ENCODE data around the gene AFDN.

DNA sequence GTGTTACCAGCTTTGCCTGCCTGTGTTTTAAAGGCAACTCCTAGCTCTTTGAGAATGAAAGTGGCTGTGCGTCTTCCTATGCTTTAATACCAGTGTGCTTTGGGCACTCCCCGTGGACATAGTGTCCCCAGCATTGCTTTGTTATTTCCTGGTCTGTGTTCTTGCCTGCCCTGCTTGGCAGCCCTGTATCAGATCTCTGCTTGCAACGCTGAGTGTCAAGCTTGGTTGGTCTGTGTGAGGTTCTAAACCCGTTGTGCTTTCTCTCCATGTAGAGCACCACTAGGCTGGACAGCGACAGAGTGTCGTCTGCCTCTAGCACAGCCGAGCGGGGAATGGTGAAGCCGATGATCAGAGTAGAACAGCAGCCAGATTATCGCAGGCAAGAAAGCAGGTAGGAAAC, 80.2 kb downstream of the AFDN start:
- TF ChIP-seq, protein P1, sequence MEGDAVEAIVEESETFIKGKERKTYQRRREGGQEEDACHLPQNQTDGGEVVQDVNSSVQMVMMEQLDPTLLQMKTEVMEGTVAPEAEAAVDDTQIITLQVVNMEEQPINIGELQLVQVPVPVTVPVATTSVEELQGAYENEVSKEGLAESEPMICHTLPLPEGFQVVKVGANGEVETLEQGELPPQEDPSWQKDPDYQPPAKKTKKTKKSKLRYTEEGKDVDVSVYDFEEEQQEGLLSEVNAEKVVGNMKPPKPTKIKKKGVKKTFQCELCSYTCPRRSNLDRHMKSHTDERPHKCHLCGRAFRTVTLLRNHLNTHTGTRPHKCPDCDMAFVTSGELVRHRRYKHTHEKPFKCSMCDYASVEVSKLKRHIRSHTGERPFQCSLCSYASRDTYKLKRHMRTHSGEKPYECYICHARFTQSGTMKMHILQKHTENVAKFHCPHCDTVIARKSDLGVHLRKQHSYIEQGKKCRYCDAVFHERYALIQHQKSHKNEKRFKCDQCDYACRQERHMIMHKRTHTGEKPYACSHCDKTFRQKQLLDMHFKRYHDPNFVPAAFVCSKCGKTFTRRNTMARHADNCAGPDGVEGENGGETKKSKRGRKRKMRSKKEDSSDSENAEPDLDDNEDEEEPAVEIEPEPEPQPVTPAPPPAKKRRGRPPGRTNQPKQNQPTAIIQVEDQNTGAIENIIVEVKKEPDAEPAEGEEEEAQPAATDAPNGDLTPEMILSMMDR (IDR thresholded peaks at IDR 0.05): no peak
- no peak for TF ChIP-seq POLR2A (IDR thresholded peaks at IDR 0.05)
